SK-N-SH (cell line): ENCODE data around the gene TMEM245. TPM values are rescaled to one million over a fixed set of nuclear protein-coding genes. Genes with fewer than 3 reads are reported as not detected.

Experiments
- CTCF ChIA-PET: fragments of 300-600, 350-600 bp; formaldehyde crosslinking; extraction: SDS; loops from one replicate; lab custom pipeline; 2021; lab: Yijun Ruan, JAX
- POLR2A ChIA-PET: fragments of 350-600 bp; sonication (Branson Sonifier 250); formaldehyde crosslinking; extraction: SDS; loops from one replicate; lab custom pipeline; 2020; ENCODE audit warnings: antibody characterized with exemption, inconsistent platforms; lab: Yijun Ruan, JAX
- DNase-seq: peaks from one replicate; pipeline ENCODE4 v3.0.0; 2012
- H2AFZ ChIP-seq: fragments of 200-600 bp; sonication (generic); 2 replicates; pipeline ENCODE4 v1.8.1; 2016; ENCODE audit warnings: antibody characterized with exemption, mild to moderate bottlenecking, low read depth
- H3F3A ChIP-seq: fragments of 200-600 bp; sonication (generic); replicated peaks from 2 replicates; pipeline ENCODE3; 2016; ENCODE audit warnings: antibody characterized with exemption, mild to moderate bottlenecking; ENCODE audit not compliant: insufficient read depth
- H3K27ac ChIP-seq, 2 experiments: fragments of 200-500 bp in 1 of 2; fragments of 200-600 bp in 1 of 2; sonication (Bioruptor generic) in 1 of 2; sonication (generic), shearing (Covaris generic) in 1 of 2; 2 replicates each; pipeline versions ENCODE4 v1.5.1 to v1.6.1; 2014 to 2016; ENCODE audit warnings: low read depth in 2 of 2, inconsistent platforms in 1 of 2, low read length in 1 of 2, mild to moderate bottlenecking in 1 of 2, mixed read lengths in 1 of 2
- H3K27me3 ChIP-seq: fragments of 200-600 bp; sonication (generic), shearing (Covaris generic); 2 replicates; pipeline ENCODE4 v1.6.1; 2016; ENCODE audit warnings: mixed run types; ENCODE audit not compliant: insufficient read depth
- H3K36me3 ChIP-seq, 2 experiments: fragments of 200-500 bp in 1 of 2; fragments of 200-600 bp in 1 of 2; sonication (Bioruptor generic) in 1 of 2; sonication (generic) in 1 of 2; replicated peaks in 1 of 2; 2 replicates each; pipeline versions ENCODE3 to v1.5.1; 2014 to 2016; ENCODE audit warnings: low read length in 1 of 2, mild to moderate bottlenecking in 1 of 2; ENCODE audit not compliant: insufficient read depth in 2 of 2, control insufficient read depth in 1 of 2
- H3K4me1 ChIP-seq, 2 experiments: fragments of 200-500 bp in 1 of 2; fragments of 200-600 bp in 1 of 2; sonication (Bioruptor generic) in 1 of 2; sonication (generic), shearing (Covaris generic) in 1 of 2; 2 replicates each; pipeline versions ENCODE4 v1.5.1 to v1.6.1; 2014 to 2016; ENCODE audit warnings: low read depth in 1 of 2, low read length in 1 of 2, mixed run types in 1 of 2; ENCODE audit not compliant: insufficient read depth in 2 of 2, control insufficient read depth in 1 of 2
- H3K4me2 ChIP-seq: fragments of 200-600 bp; sonication (generic), shearing (Covaris generic); 2 replicates; pipeline ENCODE4 v1.6.1; 2017; ENCODE audit warnings: mixed run types
- H3K4me3 ChIP-seq, 2 experiments: fragments of 200-500 bp in 1 of 2; fragments of 200-600 bp in 1 of 2; sonication (Bioruptor generic) in 1 of 2; sonication (generic), shearing (Covaris generic) in 1 of 2; 2 replicates each; pipeline versions ENCODE4 v1.5.1 to v1.8.1; 2014 to 2016; ENCODE audit warnings: low read depth in 2 of 2, inconsistent platforms in 1 of 2, low read length in 1 of 2, mild to moderate bottlenecking in 1 of 2, mixed read lengths in 1 of 2, moderate library complexity in 1 of 2
- H3K79me2 ChIP-seq: fragments of 200-600 bp; sonication (generic); 2 replicates; pipeline ENCODE4 v1.8.1; 2017; ENCODE audit warnings: mild to moderate bottlenecking; ENCODE audit not compliant: insufficient read depth
- H3K9ac ChIP-seq: fragments of 200-600 bp; sonication (generic); 2 replicates; pipeline ENCODE4 v1.6.1; 2017; ENCODE audit warnings: mixed run types
- H3K9me2 ChIP-seq: fragments of 200-600 bp; sonication (generic); 2 replicates; pipeline ENCODE4 v1.6.1; 2017; ENCODE audit warnings: mixed run types
- H3K9me3 ChIP-seq: fragments of 200-600 bp; sonication (generic); 2 replicates; pipeline ENCODE4 v1.6.1; 2017; ENCODE audit warnings: mixed run types, mild to moderate bottlenecking, moderate library complexity
- H4K20me1 ChIP-seq: fragments of 200-600 bp; sonication (generic); 2 replicates; pipeline ENCODE4 v1.6.1; 2017; ENCODE audit warnings: mild to moderate bottlenecking, mixed run types; ENCODE audit not compliant: insufficient read depth
- CHD2 ChIP-seq: fragments of 150-350 bp; IDR thresholded peaks from 2 replicates; pipeline ENCODE4 v1.6.1; 2018; ENCODE audit warnings: low read length; ENCODE audit not compliant: partially characterized antibody
- EZH2phosphoT487 ChIP-seq: fragments of 200-600 bp; sonication (generic); IDR thresholded peaks from 2 replicates; pipeline ENCODE4 v1.6.1; 2017; ENCODE audit warnings: low read depth, mixed run types, mild to moderate bottlenecking, antibody characterized with exemption, moderate library complexity, borderline replicate concordance
- FOSL2 ChIP-seq: IDR thresholded peaks from 2 replicates; pipeline ENCODE4 v1.4.0; 2012; ENCODE audit warnings: low read depth, mild to moderate bottlenecking, moderate library complexity, borderline replicate concordance
- FOXJ3 ChIP-seq: sonication (generic); formaldehyde crosslinking; IDR thresholded peaks from 2 replicates; pipeline ENCODE4 v1.5.1; 2020; ENCODE audit warnings: mild to moderate bottlenecking, missing genetic modification reagents
- GATA2 ChIP-seq: sonication (generic); formaldehyde crosslinking; IDR thresholded peaks from 2 replicates; pipeline ENCODE4 v1.5.0; 2020; ENCODE audit warnings: mild to moderate bottlenecking, missing genetic modification reagents
- MXI1 ChIP-seq: IDR thresholded peaks from 2 replicates; pipeline ENCODE4 v1.6.1; 2012; ENCODE audit warnings: mild to moderate bottlenecking, low read depth, low read length, improper control_type of control experiment
- NFIC ChIP-seq: IDR thresholded peaks from 2 replicates; pipeline ENCODE4 v1.4.0; 2012; ENCODE audit warnings: borderline replicate concordance
- NRF1 ChIP-seq: IDR thresholded peaks from 2 replicates; pipeline ENCODE4 v1.6.1; 2012; ENCODE audit warnings: low read depth, mild to moderate bottlenecking, low read length
- RCOR1 ChIP-seq: fragments of 150-350 bp; IDR thresholded peaks from 2 replicates; pipeline ENCODE4 v1.6.1; 2017; ENCODE audit warnings: antibody characterized with exemption, low read length
- SMC3 ChIP-seq: IDR thresholded peaks from 2 replicates; pipeline ENCODE4 v1.6.1; 2012; ENCODE audit warnings: low read depth, low read length, improper control_type of control experiment
- TAF1 ChIP-seq: IDR thresholded peaks from 2 replicates; pipeline ENCODE4 v1.6.1; 2012; ENCODE audit warnings: low read depth, mild to moderate bottlenecking, low read length, moderate library complexity, borderline replicate concordance
- TCF12 ChIP-seq: IDR thresholded peaks from 2 replicates; pipeline ENCODE4 v1.4.0; 2012
- TEAD4 ChIP-seq: IDR thresholded peaks from 2 replicates; pipeline ENCODE4 v1.4.0; 2012; ENCODE audit warnings: mild to moderate bottlenecking, borderline replicate concordance; ENCODE audit not compliant: insufficient read depth
- WGBS: methylation state at CpG from one replicate; pipeline ENCODE4 v1.1.6; 2017; ENCODE audit warnings: low lambda C conversion rate; 5-methylcytosine and 5-hydroxymethylcytosine counted together
- polyA plus RNA-seq, 3 experiments: library from polyadenylated mRNA; depleted of rRNA; stranded (reverse); fragments of >200 nt; gene quantifications; 2 replicates each; pipeline ENCODE4 v1.2.3, GENCODE V29; 2012
- TF ChIP-seq, protein P1 (sequence below): IDR thresholded peaks from 2 replicates; pipeline ENCODE4 v1.4.0; 2012; ENCODE audit warnings: low read depth, borderline replicate concordance
- TF ChIP-seq, protein P2 (sequence below): IDR thresholded peaks from 2 replicates; pipeline ENCODE4 v1.4.0; 2012; ENCODE audit warnings: low read depth
- TF ChIP-seq, protein P3 (sequence below): fragments of 200-600 bp; sonication (generic); IDR thresholded peaks from 2 replicates; pipeline ENCODE4 v1.6.1; 2017; ENCODE audit warnings: antibody characterized with exemption, mild to moderate bottlenecking, moderate library complexity
- TF ChIP-seq, protein P4 (sequence below): fragments of 150-350 bp; IDR thresholded peaks from 2 replicates; pipeline ENCODE4 v1.6.1; 2016; ENCODE audit warnings: mild to moderate bottlenecking, low read depth, low read length

Gene TMEM245
- polyA plus RNA-seq, 1 of the 3 experiments (the other 2 are of a cell fraction), result 17.5 TPM

DNA sequence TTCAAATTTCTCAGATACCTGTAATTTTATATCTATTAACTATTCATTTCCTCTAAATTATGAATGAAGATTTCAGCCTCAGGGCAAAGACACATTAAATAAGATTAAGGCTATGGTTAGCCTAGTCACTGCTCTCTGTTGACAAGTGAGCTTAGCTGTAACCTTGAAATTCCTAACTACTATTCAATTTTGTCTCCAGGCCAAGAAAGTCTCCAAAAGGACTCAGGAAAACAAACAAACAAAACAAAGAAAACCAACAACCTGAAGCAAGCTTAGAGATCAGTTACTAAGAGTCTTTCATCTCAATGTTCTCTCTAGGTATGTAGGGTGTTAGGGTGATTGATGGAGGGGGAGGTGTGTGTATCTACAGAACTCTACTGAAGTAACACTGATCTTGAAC is 96.9 kb downstream of the TMEM245 start:
- Histone ChIP-seq H3K4me1 (no peaks in the 10 kb centered on the region), H3K9me3 (no peaks in the 10 kb centered on the region), H3K79me2 (peaks cover 28% of the 10 kb centered on the region; the same call in 1 of the 2 replicates), H2AFZ (no peak overlapping the region), H3F3A (no peaks in the 10 kb centered on the region), H4K20me1 (no peaks in the 10 kb centered on the region), H3K4me2 (no peak overlapping the region), H3K9ac (no peak overlapping the region), H3K27ac (no peak overlapping the region), H3K27me3 (no peaks in the 10 kb centered on the region), H3K9me2 (no peaks in the 10 kb centered on the region), H3K4me3 (no peak overlapping the region), H3K36me3 (peaks cover 30 to 32% of the 10 kb centered on the region in 2 experiments)
- ChIA-PET CTCF (no interaction called here), POLR2A (no interaction called here)
- TF ChIP-seq, protein P1, sequence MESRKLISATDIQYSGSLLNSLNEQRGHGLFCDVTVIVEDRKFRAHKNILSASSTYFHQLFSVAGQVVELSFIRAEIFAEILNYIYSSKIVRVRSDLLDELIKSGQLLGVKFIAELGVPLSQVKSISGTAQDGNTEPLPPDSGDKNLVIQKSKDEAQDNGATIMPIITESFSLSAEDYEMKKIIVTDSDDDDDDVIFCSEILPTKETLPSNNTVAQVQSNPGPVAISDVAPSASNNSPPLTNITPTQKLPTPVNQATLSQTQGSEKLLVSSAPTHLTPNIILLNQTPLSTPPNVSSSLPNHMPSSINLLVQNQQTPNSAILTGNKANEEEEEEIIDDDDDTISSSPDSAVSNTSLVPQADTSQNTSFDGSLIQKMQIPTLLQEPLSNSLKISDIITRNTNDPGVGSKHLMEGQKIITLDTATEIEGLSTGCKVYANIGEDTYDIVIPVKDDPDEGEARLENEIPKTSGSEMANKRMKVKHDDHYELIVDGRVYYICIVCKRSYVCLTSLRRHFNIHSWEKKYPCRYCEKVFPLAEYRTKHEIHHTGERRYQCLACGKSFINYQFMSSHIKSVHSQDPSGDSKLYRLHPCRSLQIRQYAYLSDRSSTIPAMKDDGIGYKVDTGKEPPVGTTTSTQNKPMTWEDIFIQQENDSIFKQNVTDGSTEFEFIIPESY, result no peak
- no peak for TF ChIP-seq SMC3
- TF ChIP-seq CHD2, result no peak
- no peak for TF ChIP-seq FOSL2
- TF ChIP-seq, protein P2, sequence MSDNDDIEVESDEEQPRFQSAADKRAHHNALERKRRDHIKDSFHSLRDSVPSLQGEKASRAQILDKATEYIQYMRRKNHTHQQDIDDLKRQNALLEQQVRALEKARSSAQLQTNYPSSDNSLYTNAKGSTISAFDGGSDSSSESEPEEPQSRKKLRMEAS, result no peak
- TF ChIP-seq, protein P3, sequence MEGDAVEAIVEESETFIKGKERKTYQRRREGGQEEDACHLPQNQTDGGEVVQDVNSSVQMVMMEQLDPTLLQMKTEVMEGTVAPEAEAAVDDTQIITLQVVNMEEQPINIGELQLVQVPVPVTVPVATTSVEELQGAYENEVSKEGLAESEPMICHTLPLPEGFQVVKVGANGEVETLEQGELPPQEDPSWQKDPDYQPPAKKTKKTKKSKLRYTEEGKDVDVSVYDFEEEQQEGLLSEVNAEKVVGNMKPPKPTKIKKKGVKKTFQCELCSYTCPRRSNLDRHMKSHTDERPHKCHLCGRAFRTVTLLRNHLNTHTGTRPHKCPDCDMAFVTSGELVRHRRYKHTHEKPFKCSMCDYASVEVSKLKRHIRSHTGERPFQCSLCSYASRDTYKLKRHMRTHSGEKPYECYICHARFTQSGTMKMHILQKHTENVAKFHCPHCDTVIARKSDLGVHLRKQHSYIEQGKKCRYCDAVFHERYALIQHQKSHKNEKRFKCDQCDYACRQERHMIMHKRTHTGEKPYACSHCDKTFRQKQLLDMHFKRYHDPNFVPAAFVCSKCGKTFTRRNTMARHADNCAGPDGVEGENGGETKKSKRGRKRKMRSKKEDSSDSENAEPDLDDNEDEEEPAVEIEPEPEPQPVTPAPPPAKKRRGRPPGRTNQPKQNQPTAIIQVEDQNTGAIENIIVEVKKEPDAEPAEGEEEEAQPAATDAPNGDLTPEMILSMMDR, result no peak
- no peak for DNase-seq

DNA sequence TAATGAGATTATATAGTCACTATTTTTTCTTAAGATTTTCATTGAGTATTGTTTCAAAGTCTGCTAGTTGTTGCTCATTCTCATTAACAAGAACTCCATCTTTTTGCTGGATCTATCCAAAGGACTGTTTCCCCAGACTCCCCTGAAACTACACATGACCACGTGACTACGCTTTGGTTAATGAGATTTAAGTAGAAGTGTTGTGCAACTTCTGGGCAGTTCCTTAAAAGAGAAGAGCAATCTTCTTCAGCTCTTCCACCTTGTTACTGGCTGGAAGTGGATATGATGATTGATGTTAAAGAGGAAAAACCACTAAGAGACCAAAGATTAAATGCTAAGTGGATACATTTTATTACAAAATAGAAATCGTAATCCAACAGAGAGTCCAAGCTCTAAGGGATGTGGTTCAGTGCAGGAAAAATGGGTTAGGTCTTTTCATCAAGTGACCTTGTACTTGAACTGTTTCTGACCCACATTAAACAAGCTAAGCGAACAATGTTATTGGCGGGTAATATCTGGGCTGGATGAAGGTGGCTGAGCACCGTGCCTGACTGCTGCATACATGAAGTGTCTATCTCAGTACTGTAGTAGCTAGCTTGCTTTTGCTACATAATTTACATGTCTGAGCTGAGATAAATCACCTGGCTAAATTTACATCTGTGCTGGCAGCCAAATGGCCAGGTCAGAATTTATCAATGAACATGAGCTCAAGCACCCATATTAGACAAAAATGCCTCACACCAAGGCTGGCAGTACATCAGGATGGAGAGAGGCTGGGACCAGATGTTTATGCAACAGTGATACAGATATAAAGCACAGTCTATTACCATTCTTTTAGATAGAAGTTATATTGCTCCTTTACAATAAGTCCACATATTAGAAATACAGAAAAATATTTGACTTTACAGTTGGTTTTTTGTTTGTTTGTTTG is 98.9 kb downstream of the TMEM245 start:
- Histone ChIP-seq H3K4me2 (no peak overlapping the region), H3F3A (peaks cover 5% of the 10 kb centered on the region), H2AFZ (no peak overlapping the region), H3K9ac (no peak overlapping the region), H3K27me3 (no peaks in the 10 kb centered on the region), H3K27ac (no peak overlapping the region), H3K4me3 (no peak overlapping the region), H3K79me2 (peaks cover 23% of the 10 kb centered on the region; the same call in 1 of the 2 replicates), H3K36me3 (peaks cover 32 to 39% of the 10 kb centered on the region in 2 experiments), H3K4me1 (no peaks in the 10 kb centered on the region; a peak in 1 of 4 replicates), H3K9me2 (no peaks in the 10 kb centered on the region), H3K9me3 (no peaks in the 10 kb centered on the region), H4K20me1 (no peaks in the 10 kb centered on the region)
- ChIA-PET CTCF (no interaction called here), POLR2A (no interaction called here)
- no peak for DNase-seq
- WGBS, result 95% methylated on average over 6 of the region's 6 CpGs
- TF ChIP-seq NFIC (no peak), RCOR1 (no peak), TAF1 (no peak), FOXJ3 (CRISPR knock-in tag) (no peak), TCF12 (no peak), TEAD4 (no peak), GATA2 (no peak), MXI1 (no peak), NRF1 (no peak), SMC3 (no peak), EZH2phosphoT487 (no peak)
- TF ChIP-seq, protein P4, sequence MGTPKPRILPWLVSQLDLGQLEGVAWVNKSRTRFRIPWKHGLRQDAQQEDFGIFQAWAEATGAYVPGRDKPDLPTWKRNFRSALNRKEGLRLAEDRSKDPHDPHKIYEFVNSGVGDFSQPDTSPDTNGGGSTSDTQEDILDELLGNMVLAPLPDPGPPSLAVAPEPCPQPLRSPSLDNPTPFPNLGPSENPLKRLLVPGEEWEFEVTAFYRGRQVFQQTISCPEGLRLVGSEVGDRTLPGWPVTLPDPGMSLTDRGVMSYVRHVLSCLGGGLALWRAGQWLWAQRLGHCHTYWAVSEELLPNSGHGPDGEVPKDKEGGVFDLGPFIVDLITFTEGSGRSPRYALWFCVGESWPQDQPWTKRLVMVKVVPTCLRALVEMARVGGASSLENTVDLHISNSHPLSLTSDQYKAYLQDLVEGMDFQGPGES, result no peak
